HG03378 (cell line): ENCODE measurements around the gene EGFL7.

ENCODE experiments used
- ATAC-seq: cut with Tn5 transposase; IDR thresholded peaks from one replicate; pipeline ENCODE4 v1.9.1; 2021; ENCODE audit warnings: mild to moderate bottlenecking, moderate library complexity; ENCODE audit not compliant: unreplicated experiment

The EGFL7 gene

DNA sequence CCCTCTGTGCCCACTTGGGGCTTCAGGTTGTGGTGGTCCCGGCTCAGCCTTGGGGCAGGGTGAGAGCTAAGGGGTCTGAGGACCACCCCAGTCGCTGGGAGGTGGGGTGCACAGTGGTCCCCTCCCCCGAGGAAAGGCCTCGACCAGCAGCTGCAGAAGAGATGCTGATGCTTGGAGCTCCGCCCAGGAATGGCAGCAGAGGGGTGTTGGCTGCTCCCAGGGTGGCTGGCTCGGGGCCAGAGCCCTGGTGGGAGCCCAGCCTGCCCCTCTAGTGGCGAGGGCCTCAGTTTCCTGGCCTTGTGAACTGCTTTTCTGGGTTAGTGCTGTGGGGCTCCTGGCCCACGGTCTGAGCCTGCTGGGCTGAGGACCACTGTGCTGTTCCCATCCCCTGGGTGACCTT lies 50.8 kb downstream of the EGFL7 start:
- ATAC-seq: no peak

DNA sequence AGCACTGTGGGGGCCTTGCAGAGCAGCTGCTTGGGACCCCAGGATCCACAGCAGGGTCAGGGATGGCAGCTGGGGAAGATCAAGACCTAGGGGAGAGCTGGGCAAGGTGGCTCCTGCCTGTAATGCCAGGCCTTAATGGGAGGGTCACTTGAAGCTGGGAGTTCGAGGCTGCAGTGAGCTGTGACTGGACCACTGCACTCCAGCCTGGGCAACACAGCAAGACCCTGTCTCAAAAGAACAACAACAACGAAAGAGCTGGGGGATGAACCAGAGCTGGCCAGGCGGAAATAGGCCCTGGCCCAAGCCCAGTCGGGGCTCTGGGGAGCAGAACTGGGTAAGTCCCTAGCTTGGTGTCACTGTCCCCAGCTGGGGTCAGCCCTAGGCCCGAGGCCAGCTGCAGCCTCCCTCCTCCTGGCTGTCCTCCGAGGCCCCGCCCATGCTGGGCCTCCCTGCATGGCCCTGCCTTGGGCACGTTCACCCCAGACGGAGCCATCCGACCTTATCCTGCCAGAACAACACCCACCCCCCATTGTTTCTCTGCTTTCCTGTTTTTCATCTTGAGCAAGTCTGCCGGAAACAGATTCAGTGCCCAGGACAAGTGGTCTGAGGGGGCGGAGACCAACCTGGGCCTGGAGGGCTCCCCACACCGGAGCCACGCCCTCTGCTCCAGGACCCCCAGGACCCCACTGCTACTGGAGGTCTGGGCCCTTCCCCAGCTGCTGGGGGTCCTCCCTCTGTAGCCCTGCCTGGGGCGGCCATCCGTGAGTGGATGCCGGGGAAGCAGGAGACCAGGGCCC lies 51.6 kb downstream of the EGFL7 start:
- ATAC-seq: no peak

DNA sequence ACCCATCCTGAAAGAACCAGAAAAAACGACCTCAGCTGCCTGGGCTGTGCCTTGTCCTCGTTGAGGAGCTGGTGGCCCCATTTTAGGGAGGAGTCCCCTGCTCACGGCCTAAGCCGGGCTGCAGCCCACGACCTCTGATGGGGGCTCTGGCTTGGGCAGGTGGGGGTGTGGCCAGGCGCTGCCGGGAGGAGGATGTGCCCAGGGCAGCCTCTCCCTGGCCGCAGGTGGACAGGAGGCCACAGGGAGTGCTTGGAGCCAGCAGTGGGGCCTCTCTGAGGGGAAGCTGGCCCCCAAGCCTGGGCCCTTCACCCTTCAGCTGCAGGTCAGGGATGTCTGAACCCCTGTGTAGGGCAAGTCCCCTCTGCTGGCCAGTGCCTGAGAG lies 52.2 kb downstream of the EGFL7 start:
- no peak for ATAC-seq

GRCh38 chr9:136717399-136717798 lies 54.7 kb downstream of the EGFL7 start:
- ATAC-seq: no peak

- ATAC-seq: no peak
Observed at GRCh38 chr9:136718345-136719194, 55.9 kb downstream of the EGFL7 start.

GRCh38 chr9:136719195-136719880 lies 56.6 kb downstream of the EGFL7 start:
- no peak for ATAC-seq

DNA sequence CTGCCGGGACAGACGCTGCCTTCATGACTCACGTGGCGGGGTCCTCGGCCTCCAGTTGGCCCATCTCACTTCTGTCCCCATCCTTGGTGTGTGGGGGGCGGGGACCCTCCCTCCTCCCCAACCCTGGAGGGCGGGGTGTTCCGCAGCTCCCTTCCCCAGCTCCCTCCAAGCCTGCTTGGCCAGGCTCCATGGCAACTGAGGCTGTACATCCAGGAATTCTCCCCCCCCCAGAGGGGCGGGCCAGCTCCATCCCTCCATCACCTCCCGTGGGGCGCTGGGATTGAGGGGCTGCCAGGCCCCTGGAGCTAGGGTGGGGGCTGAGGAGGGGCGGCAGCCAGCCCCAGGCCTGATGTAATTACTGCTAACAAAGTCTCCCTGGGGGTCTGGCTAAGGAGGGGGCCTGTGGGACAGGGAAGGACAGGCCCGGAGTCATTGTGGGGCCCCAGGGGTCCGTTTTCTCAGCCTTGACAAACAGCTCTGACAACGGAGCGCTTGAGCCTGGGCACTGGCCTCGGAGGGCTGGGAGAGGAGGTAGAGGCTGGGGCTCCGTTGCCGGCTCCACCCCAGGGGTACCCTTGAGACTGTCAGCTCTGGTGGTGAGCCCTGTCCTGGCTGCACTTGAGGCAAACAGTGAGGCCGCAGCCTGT lies 57.7 kb downstream of the EGFL7 start:
- ATAC-seq: no peak

DNA sequence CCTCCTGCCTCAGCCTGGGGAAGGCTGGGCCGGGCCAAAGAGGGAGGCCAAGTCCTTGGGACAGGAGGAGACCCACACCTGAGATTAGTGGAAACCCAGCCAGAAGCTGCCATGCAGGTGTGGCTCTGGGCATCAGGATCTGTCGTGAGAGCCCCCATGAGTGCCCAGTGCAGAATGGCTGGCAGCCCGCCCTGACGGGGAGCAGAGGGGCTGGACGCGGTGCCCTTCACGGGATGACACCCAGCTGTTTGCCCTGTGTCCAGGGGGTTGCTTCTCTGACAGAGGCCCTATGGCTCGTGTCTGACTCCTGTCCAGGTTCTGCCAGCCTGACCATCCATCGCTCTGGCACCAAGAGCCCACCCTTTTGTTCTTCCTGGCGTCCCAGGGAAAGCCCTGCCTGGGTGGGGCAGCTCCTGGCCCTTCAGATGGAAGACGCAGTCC lies 58.2 kb downstream of the EGFL7 start:
- no peak for ATAC-seq

GRCh38 chr9:136721339-136722092 lies 58.8 kb downstream of the EGFL7 start:
- no peak for ATAC-seq
